Central memory CD4-positive, alpha-beta T cell (primary cell): ENCODE results near the gene AQP12A.

Source experiments
- DNase-seq: peaks from one replicate; pipeline ENCODE4 v3.0.0; 2022

Gene AQP12A

DNA sequence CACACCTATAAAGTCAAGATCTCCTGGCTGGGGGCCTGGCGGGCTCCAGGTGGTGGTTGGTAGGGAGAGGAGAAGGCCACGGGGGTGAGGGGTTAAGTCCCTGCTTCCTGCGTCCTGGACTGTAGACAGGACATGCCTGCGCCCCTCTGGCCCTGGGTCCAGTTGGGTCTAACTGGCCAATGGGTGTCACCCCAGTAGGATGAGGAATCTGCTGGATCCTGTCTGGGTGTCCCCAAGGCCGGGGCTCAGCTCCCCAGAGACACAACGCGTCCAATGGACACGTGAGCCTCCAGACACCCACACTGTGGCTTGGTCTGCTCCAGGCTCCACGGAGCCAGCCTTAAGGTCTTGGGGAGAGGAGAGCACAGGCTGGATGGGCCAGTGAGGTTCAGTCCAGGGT is 19.6 kb downstream of the AQP12A start:
- DNase-seq: no peak

DNA sequence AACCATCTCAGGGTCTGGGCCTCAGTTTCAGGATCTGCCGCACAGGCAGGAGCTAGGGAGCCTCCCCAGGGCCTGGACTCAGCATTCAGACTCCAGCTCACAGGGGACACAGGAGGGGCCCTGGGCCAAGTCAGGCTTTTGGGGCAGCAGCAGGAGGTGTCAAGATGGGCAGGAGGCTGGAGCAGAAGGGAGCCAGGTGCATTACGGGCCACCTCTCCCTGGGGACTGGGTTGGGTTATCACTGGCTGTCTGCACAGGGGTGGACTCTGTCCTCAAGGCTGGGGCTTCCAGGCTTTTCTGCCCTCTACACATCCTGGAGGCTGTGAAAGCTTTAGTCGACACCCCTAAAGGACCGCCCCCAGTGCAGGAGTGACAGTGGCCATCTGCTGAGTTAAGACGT is 20.0 kb downstream of the AQP12A start:
- DNase-seq: no peak

DNA sequence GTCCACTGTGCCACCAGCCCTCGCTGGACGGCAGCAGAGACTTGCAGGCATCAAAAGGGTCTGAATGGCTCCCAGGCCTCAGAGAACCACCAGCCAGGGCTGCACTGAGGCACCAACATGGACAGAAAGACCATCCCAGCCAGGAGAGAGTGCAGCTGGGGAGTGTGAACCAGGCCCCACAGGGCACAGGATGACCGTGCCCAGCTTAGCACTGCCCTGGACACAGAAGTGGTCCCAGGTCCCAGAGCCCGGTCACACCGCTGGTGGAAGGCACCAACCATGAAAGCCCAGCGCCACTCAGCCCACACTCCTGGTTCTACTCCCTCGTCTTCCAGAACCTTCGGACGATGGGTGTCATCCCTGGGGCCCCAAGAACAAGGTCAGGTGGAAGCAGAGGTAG is 20.5 kb downstream of the AQP12A start:
- DNase-seq: no peak

DNA sequence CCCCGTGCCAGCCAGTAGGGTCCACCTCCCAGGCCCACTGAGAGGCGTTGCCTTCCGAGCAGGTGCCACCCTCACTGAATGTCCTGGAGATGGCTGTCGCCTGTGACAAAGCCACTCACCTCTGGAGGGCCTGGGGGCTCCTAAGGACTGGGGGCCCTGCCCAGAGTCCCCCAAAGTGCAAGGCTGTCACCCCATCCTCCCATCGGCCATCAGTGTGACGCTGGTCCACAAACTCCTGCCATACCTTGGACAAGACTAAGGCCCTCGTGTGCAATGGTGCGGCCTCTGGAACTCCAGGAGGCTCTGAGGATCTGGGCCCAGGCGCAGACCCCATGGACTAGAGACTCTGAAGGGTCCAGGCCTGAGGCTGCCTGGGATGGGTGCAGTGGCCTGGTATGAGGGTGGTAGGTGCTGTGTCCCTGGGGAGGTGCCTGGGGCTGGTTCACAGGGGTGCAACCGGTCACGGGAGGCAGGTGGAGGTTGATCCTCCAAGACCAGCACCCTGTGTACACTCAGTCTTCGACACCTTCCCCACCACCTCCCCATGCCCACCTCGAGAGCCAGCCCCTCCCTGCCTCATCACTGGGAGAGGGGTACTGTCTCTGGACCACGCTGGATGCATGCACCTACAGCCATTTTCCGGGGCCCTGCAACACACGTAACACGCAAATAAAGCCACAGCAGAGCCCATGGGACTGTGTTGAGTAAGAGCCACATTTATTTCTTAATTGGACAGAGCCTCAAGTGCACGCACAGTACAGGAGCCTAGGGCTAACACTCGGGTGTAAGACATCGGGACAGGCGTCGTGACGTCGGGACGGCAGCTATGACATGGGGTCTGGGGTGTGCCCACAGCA is 21.6 kb downstream of the AQP12A start:
- DNase-seq: no peak

DNA sequence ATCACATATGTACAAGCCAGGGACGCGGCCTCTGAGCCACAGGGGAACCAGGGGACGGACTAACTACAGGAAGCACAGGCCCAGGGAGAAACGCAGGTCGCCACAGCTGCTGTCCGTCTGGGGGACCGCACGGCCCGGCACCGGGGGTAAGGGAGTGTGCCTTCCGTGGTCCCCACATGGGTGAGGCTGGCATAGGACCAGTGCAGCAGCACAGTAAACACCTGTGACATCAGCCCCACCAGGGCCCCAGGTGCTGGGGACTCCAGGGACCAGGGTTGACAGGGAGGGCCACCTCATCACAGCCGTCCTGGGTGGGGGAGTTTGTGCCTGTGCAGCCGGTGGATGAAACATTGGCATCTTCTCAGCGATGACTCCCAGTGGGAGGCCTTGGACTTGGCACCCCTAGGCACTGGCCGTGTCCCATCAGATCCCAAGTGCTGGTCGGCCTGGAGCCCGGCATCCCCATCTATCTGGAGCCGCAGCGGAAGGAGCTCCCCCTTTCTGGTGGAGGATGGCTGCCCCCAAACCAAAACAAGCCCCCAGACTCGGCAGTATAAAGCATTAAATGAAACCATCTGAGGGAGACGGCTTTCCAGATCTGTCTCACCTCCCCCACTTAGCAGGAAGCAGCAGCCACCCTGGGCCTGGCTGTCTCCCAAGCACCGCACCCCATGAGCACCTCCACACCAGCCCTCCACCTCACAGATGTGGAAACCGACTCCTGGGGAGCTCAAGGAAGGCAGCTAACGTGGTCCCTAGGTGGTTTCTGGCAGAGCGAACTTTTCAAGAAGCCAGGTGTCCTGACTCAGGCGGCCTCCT is 22.5 kb downstream of the AQP12A start:
- no peak for DNase-seq

DNA sequence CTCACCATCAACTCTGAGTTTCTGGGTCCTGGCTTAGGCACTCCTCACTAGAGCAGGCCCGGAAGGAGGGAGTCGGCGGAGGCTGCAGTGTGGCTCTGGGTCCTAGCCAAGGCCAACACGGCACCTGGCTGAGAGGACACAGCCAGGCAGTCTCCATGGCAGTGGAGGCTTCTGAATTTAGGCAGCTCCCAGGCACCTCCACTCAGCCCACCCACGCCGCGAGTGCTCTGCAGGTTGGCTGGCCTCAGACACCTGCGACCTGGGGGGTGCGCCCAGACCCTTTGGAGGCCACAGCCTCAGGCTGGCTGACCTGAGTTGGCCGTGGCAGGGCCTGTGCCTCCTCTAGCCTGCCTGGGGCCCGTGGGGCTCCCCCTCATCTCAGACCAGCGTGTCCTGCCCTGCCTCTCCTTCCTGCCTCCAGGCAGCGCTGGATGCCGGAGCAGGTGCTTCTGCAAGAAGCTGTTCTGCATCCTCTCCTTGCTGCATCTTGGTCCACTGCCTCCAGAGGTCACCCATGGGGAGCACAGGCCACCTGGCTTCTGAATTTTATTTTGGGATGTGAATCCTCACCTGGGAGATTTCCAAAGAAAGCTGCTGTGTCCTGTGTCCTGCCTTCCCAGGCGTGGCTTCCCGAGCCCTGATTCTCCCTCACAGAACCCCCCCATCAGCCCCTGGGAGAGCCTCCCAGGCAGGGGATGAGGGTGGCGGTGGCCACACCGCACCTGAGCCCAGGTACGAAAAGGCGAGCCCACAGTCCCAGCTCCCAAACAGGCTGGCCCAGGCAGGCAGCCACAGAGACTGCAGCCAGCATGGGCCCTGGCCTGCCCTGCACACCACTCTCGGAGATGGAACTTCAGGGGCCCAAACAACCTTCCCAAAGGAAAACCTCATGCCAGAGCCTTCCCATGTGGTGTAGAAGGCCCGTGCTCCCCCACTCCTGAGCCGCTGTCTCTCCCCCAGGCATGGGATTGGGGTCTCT is 23.4 kb downstream of the AQP12A start:
- DNase-seq: no peak

DNA sequence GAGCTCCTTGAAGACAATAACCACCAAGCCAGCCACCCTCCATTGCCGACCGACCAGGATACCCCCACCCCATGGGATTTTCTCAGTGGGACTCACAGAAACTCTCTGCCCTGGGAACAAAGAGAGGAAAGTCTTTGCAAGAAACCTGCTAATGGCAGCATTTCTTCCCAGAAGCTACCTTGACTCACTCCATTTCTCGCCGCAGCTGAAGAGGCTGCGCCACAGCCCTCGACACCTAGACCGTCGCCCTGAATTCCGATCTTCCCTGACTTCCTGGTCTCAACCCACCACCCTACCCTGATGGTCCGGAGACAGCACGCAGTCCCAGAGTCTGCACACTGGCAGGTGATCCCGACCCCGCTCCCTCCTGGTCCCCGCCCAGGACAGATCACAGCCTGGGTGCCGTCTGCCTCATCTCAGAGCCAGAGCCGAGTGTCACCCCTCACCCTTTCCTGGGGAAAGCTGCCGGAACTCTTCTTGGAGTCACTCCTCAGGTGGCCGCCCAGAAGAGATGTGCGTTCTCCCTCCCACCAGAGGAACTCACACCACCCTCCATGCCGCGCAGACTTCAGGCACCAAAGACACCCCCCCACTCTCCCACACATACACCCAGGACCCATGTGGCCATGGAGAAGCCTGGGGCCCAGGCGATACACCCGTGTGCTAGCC is 24.6 kb downstream of the AQP12A start:
- no peak for DNase-seq

DNA sequence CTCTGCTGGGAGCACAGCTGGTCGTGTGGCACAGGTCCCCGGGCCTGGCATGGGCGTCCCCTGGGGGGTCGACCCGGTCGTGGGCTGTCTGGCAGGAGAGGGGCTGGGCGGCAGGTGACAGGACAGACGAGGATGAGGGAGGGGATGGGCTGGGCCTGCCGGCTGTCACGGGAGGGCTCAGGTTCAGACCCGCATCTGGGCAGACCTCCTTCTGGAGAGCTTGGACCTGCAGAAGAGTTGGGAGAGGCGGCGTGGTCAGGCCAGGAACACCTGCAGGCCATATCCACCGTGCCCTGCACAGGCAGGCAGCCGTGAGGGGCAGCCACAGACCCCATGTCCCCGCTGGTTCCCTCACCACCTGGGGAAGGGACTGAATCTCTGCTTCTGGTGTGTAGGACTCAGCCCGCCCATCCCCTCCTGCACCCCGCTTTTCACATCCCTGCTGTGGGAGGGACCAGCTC is 25.5 kb downstream of the AQP12A start:
- no peak for DNase-seq

DNA sequence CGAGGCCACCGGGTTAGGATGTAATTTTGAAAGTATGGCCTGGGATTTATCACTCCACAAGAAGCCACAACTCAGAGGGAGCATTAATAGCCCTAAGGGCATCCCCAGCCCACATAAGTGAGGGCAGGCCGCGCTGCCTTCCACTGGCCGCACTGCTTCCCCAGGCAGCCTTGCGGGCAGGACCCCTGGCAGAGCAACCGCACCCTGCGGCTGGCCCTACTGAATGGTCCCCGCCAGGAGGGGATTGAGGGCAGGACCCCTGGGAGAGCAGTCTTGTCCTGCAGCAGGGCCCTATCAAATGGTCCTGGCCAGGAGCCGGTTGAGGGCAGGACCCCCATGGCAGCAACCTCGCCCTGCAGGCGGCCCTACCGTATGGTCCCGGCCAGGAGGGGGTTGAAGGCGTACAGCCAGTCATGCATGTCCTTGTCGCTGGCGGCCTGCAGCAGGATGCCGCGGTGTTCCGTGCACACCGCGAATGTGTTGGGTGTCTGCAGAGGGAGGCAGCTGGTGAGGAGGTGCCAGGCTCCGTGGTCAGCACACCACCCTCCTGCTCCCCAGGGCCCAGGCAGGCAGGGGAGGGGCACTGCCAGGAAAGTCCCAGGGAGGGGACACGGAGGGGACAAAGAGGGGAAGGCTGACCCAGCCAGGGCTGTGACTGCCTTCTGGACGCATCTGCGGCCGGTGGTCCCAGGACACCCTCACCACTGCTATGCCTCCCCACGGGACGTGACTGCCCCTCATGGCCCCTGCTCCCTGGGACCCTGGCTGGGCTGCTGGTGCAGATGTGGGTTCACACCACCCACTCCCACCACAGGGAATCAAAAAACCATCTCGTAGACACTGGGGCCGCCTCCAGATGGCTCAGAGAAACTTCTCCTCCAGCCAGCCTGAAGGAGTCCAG is 26.3 kb downstream of the AQP12A start:
- no peak for DNase-seq

DNA sequence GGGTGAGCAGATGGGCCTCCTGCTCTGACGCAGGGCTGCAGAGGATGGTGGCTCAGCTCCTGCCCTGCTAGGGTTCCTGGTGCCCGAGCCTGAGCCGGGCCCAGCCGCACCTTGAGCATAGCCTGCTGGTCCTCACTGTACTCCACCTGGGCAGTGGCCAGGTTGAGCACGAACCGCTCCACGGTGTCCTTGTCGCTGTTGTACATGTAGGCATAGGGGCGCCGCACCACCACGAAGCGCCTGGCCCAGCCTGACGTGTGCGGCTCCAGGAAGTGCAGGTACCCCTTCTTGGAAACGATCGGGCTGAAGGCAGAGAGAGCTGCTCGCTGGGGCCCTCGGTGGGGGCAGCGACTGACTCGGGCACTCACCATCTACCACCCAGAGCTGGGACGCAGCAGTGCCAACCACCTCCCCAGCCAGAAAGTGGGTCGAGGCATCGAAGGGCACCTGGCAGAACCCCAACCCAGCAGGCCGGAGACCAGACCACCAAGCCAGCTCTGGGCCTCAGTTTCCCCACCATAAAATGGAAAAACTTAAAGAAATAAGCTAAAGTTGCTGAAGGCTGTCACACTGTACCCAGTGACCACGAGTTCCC is 27.3 kb downstream of the AQP12A start:
- no peak for DNase-seq

DNA sequence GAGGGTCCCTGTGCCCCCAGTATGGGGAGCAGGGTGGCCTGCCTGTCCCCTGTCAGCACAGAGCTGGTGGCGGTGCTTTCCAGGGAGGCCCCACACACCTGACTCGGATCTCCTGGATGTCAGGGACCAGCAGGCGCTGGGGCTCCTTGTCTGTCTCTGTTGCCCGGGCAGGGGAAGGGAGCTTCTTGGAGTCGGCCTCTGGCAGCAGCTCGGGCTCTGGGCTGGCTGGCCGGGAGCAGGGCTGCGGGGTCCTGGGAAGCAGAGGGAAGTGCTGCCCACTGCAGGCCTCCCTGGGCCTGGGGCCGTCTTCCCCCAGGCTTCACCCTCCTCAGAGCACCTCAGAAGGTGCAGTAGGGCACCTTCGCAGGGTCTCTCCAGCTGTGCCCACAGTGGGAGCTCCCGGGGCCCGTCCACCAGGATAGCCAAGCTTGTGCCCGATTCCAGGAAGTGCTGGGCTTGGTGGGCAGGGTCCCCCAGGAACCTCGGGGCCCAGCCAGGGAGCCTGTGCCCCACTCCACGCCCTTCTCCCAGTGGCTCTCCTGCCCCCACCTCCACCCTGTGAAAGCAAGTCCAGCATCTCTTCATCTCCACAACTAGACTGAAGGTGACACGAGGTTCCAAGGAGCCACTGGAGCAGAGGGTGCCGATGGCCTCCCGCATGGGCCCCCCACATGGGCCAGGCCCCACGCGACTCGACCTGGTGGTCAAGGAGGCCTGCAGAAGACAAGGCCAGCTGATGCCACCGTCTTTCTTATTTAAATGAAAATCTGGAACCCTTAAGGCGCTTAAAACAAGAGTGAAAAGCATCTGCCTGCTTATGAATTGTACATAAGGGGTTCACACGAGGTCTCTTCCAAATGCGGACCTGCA is 28.2 kb downstream of the AQP12A start:
- DNase-seq: no peak

DNA sequence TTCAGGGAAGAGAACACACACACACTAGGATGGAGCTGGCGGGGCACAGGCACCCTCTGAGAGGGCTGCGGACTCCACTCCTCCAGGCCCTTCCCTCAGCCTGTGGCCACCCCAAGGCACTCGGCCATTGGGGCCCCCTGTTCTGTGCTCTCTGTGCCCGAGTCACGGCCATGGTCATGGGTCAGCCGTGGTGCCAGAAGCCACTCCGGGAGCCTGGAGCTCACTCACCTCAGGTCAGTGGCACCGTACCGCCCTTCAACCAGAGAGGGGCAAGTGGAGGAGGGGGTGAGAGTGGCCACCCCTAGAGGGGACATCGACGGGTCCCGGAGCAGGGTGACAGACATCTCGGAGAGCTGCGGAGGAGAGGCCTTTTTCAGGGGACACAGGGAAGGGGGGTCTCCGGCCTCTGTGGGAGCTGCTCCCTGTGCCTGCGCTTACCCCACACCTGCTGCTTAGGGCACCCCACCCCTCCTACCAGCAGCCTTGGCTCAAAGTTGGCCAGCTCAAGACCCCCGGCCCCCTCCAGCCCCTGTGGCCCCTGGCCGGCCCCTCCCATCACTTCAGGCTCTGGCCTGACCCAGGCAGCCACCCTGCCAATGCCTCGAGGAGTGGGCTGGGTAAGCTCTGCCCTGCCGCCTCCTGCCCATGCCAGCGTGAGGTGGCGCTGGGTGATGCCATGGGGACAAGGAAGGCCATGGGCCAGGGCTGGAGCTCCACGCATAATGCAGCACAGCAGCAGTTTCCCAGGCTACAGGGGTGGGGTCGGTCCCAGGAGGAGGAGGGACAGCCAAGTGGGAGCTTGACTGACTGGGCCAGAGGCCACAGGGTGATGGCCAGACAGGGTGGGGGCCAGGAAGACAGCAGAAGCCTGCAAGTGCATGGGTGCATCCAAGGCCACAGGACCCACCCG is 29.3 kb downstream of the AQP12A start:
- no peak for DNase-seq

DNA sequence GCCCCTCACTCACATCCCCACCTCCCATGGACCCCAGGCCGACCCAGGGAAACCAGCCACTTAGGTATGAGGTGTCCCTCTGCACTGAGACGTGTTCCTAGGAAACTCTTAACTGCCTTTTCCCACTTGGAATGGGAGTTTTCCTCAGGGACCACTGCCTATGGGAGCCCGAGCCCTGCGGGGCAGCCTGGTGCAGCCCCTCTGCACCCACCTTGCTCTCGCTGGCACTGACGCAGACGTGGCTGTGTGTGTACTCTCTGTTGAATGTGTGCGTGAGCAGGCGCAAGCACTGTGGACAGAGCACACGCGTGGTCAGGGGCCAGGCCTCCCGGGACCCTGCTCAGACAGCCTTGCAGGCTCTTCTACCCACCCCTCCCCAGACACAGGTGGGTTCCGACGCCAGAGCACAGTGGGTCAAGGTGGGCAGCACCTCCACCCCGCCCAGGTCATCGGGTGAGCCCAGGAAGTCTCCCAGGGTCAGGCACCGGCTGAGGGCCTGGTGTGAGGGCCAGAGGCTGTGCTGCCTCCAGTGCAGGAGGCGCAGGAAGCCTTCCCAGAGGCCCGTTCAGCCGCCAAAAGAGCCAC is 30.0 kb downstream of the AQP12A start:
- DNase-seq: no peak

DNA sequence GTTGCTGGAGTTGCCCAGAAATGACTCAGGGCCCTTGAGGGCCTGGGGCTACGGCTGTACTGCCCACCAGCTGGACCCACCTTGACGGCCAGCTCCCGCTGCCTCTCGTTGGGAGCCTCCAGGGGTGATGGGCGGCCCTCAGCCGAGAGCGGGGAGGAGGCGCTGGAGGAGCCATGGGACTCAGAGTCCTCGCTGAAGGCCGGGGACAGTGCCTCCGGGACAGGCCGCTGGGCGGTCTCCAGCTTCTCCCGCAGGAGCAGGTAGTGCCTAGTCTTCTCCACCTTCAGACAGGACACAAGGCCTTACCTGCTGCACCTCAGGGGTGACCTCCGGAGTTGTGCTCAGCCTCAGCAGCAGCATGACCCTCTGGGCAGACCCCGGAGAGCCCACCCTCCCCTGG is 30.7 kb downstream of the AQP12A start:
- DNase-seq: no peak

DNA sequence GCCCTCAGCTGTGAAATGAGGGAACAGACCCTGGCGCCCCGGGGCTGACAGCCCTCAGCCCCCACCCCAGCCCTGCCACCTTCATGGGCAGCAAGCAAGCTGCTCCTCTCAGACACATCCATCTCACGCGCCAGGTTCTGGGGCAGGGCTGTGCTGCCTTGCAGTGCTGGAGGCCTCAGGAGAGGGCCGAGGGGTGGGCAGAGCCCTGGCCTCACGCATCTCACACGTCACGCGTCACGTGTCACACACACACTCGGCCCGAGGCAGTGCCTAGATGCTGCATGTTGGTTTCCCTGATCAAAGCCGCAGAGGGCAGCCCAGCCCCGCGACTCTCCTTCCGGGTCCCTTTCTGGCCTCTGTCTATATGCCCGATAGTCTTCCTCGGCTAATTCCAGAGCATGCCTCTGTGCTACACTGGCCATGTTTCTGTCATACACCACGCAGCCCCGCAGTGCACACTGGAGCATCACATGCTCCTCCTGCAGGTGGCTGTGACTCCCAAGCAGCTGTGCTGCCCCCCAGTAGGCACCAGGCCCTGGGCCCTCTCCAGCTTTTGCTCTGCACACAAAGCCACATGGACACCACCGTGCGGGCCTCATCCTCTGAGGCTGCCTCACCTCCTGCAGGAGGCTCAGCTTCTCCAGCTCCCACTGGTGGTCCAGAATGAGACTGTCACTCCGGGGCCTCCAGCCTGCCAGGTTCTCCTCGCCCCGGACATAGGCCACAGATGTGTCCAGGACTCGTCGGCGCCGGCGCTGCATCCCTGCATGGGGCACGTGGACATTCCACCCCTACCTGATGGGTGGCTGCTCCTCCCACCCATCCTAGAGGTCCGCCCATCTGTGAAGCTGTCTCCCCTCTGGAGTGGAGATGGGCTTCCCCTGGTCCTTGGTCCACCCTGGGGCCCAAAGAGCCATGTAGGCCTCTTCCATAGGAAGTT is 31.4 kb downstream of the AQP12A start:
- DNase-seq: no peak

DNA sequence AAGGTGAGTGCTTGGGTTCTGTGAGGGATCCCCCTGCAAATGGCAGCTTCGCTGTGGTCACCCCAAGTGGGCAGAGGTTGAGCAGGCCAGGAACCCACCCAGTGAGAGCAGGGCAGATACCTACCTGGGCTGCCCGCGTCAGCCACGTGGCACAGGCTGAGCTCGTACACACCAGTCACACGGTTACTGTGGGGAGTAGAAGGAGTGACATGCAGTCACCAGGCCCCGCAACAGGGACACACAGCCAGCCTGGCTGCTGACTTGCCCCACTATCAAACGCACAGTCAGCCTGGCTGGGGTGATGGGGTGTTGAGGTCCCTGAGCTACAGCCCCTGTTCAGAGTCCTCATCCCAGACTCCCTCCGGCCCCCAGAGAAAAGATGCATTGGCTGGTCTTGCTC is 32.2 kb downstream of the AQP12A start:
- no peak for DNase-seq

DNA sequence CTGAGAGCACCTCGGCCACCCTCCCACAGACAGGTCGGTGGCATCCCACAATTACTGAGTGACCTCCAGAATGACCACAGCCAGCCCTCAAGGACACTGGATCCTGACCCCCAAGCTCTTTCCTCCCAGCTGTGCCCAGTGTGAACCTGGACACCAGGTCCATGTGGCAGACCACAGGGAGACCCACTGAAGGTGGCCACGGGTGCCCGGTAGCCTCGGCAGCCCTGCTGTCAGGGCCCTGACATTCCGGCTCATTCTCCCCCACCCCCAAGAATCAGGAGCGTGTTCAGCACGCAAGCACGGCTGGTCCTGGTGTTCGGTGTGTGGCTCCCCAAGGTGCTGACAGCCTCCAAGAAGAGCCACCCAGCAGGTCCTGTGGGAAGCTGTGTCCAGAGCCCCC is 32.8 kb downstream of the AQP12A start:
- DNase-seq: no peak
